HepG2 (cell line): ENCODE measurements around the gene CENPO. TPM values are rescaled to one million over a fixed set of nuclear protein-coding genes. Genes with fewer than 3 reads are reported as not detected.

Source experiments
- HCFC1 ChIP-seq: fragments of 150-350 bp; IDR thresholded peaks from 2 replicates; pipeline ENCODE4 v1.6.1; 2014; ENCODE audit warnings: low read depth, low read length
- HNF4A ChIP-seq: sonication (generic); formaldehyde crosslinking; IDR thresholded peaks from 2 replicates; pipeline ENCODE4 v1.4.0; 2020; ENCODE audit warnings: missing genetic modification reagents
- KDM5A ChIP-seq: fragments of 200-600 bp; sonication (generic); IDR thresholded peaks from 2 replicates; pipeline ENCODE4 v1.7.0; 2018; ENCODE audit warnings: antibody characterized with exemption, mild to moderate bottlenecking, low read length, borderline replicate concordance
- NFYB ChIP-seq: sonication (generic); formaldehyde crosslinking; IDR thresholded peaks from 2 replicates; pipeline ENCODE4 v1.4.0; 2020; ENCODE audit warnings: missing genetic modification reagents
- PAF1 ChIP-seq: IDR thresholded peaks from 2 replicates; pipeline ENCODE4 v1.6.1; 2016; ENCODE audit warnings: missing genetic modification reagents, missing compliant biosample characterization
- SAFB2 ChIP-seq: sonication (generic); formaldehyde crosslinking; IDR thresholded peaks from 2 replicates; pipeline ENCODE4 v1.5.1; 2020; ENCODE audit warnings: missing genetic modification reagents, low read depth, mild to moderate bottlenecking, borderline replicate concordance
- SAP130 ChIP-seq: IDR thresholded peaks from 2 replicates; pipeline ENCODE4 v1.6.1; 2016; ENCODE audit warnings: low read depth
- SMYD3 ChIP-seq: sonication (generic); formaldehyde crosslinking; IDR thresholded peaks from 2 replicates; pipeline ENCODE4 v1.8.1; 2023; ENCODE audit warnings: mild to moderate bottlenecking, missing genetic modification reagents
- SNRNP70 ChIP-seq: fragments of 200-400 bp; formaldehyde crosslinking; IDR thresholded peaks from 2 replicates; pipeline ENCODE4 v1.6.1; 2017; ENCODE audit warnings: mild to moderate bottlenecking, low read depth, low read length, moderate library complexity
- YEATS4 ChIP-seq: sonication (generic); formaldehyde crosslinking; IDR thresholded peaks from 2 replicates; pipeline ENCODE4 v1.4.0; 2020; ENCODE audit warnings: missing genetic modification reagents, borderline replicate concordance
- ZKSCAN8 ChIP-seq: IDR thresholded peaks from 2 replicates; pipeline ENCODE4 v1.6.1; 2016; ENCODE audit warnings: borderline replicate concordance, missing genetic modification reagents, missing compliant biosample characterization
- ZNF441 ChIP-seq: sonication (generic); formaldehyde crosslinking; IDR thresholded peaks from 2 replicates; pipeline ENCODE4 v1.7.0; 2021; ENCODE audit warnings: missing genetic modification reagents, borderline replicate concordance
- ZNF546 ChIP-seq: sonication (generic); formaldehyde crosslinking; conservative IDR thresholded peaks from 2 replicates; pipeline ENCODE4 v1.8.1; 2023; ENCODE audit warnings: mild to moderate bottlenecking, missing genetic modification reagents
- ZNF577 ChIP-seq: sonication (generic); formaldehyde crosslinking; IDR thresholded peaks from 2 replicates; pipeline ENCODE4 v1.4.0; 2020; ENCODE audit warnings: mild to moderate bottlenecking, low read depth, missing genetic modification reagents, borderline replicate concordance
- polyA plus RNA-seq, 8 experiments: library from polyadenylated mRNA; depleted of rRNA in 3 of 8; stranded (reverse) in 7 of 8; unstranded in 1 of 8; fragments of >200 nt; fragmentation: Illumina TruSeq in 4 of 8; extraction: Trizol in 4 of 8; gene quantifications; 2 replicates each; pipeline versions ENCODE4 v1.2.1 to v1.2.3, GENCODE V29; 2011 to 2016; ENCODE audit warnings: low read depth in 4 of 8, missing spikeins in 1 of 8, mixed read lengths in 1 of 8; ENCODE audit not compliant: insufficient read depth in 1 of 8
- total RNA-seq, 5 experiments: library from RNA; depleted of rRNA; stranded (reverse); fragments of >200 nt; fragmentation: Illumina TruSeq; extraction: Trizol; gene quantifications; 2 replicates each; pipeline ENCODE4 v1.2.3, GENCODE V29; 2016; ENCODE audit warnings: low read depth in 1 of 5
- TF ChIP-seq, protein P1 (sequence below), 2 experiments: sonication (generic) in 1 of 2; formaldehyde crosslinking in 1 of 2; IDR thresholded peaks; 2 replicates each; pipeline versions ENCODE4 v1.6.1 to v1.9.0; 2014 to 2022; ENCODE audit warnings: antibody characterized with exemption in 1 of 2, borderline replicate concordance in 1 of 2, inconsistent platforms in 1 of 2, low read depth in 1 of 2, missing genetic modification reagents in 1 of 2
- TF ChIP-seq, protein P2 (sequence below): sonication (generic); formaldehyde crosslinking; IDR thresholded peaks from 2 replicates; pipeline ENCODE4 v1.4.0; 2020; ENCODE audit warnings: missing genetic modification reagents; ENCODE audit errors: not compliant biosample characterization
- TF ChIP-seq, protein P3 (sequence below): sonication (generic); formaldehyde crosslinking; IDR thresholded peaks from 2 replicates; pipeline ENCODE4 v1.8.1; 2023; ENCODE audit warnings: missing genetic modification reagents, mild to moderate bottlenecking, borderline replicate concordance
- TF ChIP-seq, protein P4 (sequence below): sonication (generic); formaldehyde crosslinking; IDR thresholded peaks from 2 replicates; pipeline ENCODE4 v1.8.0; 2022; ENCODE audit warnings: mild to moderate bottlenecking, missing genetic modification reagents

CENPO gene
- total and polyA plus RNA-seq, 2 of the 13 experiments (the other 11 are each of a cell fraction or from before 2014, with no cell fraction given) = 19.7 to 35.5 TPM

DNA sequence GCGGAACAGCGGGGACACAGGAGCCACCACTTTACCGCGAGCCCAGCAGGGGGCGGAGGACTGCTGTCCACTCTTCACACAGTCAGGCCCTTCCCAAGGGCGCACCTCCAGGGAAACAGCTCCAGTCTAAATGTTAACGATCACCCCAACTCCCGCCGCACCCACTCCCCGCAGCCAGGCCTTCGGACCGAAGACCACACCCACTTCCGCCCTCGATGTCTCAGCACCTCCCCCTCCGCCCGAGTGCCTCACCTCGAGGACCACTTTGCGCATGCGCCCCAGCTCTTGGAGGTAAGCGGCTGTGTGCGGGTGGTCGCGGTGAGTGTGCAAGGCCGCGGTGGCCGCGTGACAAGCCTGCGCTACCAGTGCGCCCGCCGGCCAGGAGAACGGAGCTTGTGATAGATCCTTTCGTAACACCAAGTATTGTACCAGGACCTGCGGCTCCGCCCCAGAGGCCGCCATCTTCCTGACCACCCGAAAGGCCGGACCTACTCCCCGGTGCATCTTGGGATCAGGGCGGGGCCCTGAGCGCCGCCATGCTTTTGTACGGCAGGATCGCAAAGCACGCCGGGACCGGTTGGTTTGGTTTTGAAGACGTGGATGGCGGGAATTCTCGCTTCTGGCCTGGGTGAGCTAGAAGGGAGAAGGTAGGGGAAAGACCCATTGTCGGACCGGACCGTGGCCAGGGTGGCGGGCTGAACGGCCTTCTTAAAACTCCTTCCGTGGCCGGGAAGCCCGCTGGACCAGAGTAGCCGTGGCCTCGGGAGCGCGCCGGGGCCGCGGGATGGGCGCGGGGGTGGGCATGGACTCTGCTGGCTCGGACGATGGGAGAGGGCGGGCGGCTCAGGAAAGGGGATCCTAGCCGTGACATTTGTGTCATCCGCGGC lies at the start of gene CENPO, which contains the start of gene PTRHD1 (continued):
- TF ChIP-seq YEATS4 (CRISPR knock-in tag) (peak; percentile 97), HCFC1 (peak; percentile 81), ZNF441 (CRISPR knock-in tag) (peak; percentile 51; the same call in 1 of the 2 replicates), HNF4A (no peak; the same call in 1 of the 2 replicates), ZNF546 (peak; percentile 93), SAP130 (CRISPR knock-in tag) (peak; percentile 91), KDM5A (peak; percentile 88; the same call in 1 of the 2 replicates), ZNF577 (CRISPR knock-in tag) (no peak), SNRNP70 (no peak), PAF1 (no peak), ZKSCAN8 (CRISPR knock-in tag) (peak; percentile 59; the same call in 1 of the 2 replicates), SMYD3 (CRISPR knock-in tag) (no peak; the same call in 1 of the 2 replicates), SAFB2 (peak; percentile 82; the same call in 1 of the 2 replicates), NFYB (CRISPR knock-in tag) (no peak; the same call in 1 of the 2 replicates)
- TF ChIP-seq, protein P1, sequence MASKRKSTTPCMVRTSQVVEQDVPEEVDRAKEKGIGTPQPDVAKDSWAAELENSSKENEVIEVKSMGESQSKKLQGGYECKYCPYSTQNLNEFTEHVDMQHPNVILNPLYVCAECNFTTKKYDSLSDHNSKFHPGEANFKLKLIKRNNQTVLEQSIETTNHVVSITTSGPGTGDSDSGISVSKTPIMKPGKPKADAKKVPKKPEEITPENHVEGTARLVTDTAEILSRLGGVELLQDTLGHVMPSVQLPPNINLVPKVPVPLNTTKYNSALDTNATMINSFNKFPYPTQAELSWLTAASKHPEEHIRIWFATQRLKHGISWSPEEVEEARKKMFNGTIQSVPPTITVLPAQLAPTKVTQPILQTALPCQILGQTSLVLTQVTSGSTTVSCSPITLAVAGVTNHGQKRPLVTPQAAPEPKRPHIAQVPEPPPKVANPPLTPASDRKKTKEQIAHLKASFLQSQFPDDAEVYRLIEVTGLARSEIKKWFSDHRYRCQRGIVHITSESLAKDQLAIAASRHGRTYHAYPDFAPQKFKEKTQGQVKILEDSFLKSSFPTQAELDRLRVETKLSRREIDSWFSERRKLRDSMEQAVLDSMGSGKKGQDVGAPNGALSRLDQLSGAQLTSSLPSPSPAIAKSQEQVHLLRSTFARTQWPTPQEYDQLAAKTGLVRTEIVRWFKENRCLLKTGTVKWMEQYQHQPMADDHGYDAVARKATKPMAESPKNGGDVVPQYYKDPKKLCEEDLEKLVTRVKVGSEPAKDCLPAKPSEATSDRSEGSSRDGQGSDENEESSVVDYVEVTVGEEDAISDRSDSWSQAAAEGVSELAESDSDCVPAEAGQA (IDR thresholded peaks at IDR 0.05; ENCODE audit: low read depth) = peak; percentile 93
- TF ChIP-seq, protein P1 (CRISPR knock-in tag; IDR thresholded peaks at IDR 0.05; ENCODE audit: borderline replicate concordance) = no peak
- TF ChIP-seq, protein P2, sequence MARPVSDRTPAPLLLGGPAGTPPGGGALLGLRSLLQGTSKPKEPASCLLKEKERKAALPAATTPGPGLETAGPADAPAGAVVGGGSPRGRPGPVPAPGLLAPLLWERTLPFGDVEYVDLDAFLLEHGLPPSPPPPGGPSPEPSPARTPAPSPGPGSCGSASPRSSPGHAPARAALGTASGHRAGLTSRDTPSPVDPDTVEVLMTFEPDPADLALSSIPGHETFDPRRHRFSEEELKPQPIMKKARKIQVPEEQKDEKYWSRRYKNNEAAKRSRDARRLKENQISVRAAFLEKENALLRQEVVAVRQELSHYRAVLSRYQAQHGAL (CRISPR knock-in tag) = peak; percentile 26
- TF ChIP-seq, protein P3, sequence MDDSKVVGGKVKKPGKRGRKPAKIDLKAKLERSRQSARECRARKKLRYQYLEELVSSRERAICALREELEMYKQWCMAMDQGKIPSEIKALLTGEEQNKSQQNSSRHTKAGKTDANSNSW (CRISPR knock-in tag) = no peak
- TF ChIP-seq, protein P4, sequence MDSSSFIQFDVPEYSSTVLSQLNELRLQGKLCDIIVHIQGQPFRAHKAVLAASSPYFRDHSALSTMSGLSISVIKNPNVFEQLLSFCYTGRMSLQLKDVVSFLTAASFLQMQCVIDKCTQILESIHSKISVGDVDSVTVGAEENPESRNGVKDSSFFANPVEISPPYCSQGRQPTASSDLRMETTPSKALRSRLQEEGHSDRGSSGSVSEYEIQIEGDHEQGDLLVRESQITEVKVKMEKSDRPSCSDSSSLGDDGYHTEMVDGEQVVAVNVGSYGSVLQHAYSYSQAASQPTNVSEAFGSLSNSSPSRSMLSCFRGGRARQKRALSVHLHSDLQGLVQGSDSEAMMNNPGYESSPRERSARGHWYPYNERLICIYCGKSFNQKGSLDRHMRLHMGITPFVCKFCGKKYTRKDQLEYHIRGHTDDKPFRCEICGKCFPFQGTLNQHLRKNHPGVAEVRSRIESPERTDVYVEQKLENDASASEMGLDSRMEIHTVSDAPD (CRISPR knock-in tag) = peak; percentile 36; the same call in 1 of the 2 replicates
